Measurements from ENCODE around the gene INAVA. TPM values are rescaled to one million over a fixed set of nuclear protein-coding genes. Genes with fewer than 3 reads are reported as not detected.

The INAVA gene
- total and polyA plus RNA-seq, 10 of the 15 experiments (the other 5 are each of a cell fraction or from before 2014, with no cell fraction given) = 3.6 to 15.4 (median 9.5) TPM

DNA sequence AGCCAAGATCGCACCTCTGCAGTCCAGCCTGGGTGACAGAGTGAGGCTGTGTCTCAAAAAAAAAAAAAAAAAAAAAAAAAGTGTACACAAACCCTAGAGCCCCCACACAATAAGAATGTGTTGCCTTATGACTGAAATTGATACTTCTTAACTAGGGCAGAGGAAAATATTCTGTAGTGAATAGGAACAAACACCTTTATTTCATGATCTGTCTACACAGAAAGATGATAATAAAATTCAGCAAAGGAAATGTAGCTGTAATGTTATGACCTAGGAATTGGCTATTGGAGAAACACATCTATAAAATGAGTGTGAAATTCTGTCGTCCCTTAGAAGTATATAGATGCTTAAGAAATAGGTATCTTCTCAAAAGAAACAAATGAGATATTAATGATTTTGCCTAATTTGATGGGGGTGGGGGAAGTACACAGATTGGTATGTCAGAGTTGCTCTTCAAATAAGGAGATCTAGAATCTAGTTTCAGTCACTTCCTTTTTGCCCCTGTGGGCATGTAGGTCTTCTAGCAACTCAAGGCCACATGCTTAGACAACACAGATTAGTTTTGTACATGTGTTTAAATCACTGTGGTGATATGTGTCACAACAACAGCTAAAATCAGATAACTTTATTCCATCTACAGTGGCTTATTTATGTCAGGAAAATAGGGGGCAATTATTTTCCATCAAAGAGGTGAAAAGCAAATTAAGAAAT lies 32.6 kb upstream of the INAVA start:
- in situ Hi-C loops (cut with MboI) = no loop called here
- BruUV-seq (replicated peaks) = TSS peak; percentile 43
- ATAC-seq (peak; percentile 70), DNase-seq (ENCODE audit: low read depth, low spot score) (no peak), FAIRE-seq (no peak)
- Histone ChIP-seq H3K27me3 (replicated peaks in 1 of 2; ENCODE audit: control insufficient read depth in 2 of 2, insufficient read depth in 2 of 2, low read length in 1 of 2) (no peaks in the 10 kb centered on the region), H4K20me1 (ENCODE audit: control insufficient read depth, insufficient read depth) (no peaks in the 10 kb centered on the region), H3K4me3 (no peak overlapping the region), H3K9me3 (replicated peaks; ENCODE audit: control insufficient read depth, insufficient read depth, low read length) (no peaks in the 10 kb centered on the region), H3K36me3 (ENCODE audit: control insufficient read depth in 2 of 2, insufficient read depth in 2 of 2, low read length in 1 of 2) (0 out of 4 replicates have a peak, but pooled peaks cover 0 to 4% of the 10 kb centered on the region in 2 experiments), H3K27ac (ENCODE audit: control insufficient read depth, insufficient read depth) (peak overlapping the region; percentile 76), H2AFZ (ENCODE audit: control insufficient read depth, low read depth, low read length) (no peak overlapping the region), H3K79me2 (ENCODE audit: control insufficient read depth, insufficient read depth, low read length) (no peaks in the 10 kb centered on the region), H3K9ac (ENCODE audit: control insufficient read depth, insufficient read depth, low read length) (peak overlapping the region; percentile 39; the same call in 1 of the 2 replicates), H3K4me2 (ENCODE audit: control insufficient read depth, insufficient read depth) (peak overlapping the region; percentile 56; the same call in 1 of the 2 replicates), H3K4me1 (ENCODE audit: control insufficient read depth, insufficient read depth, low read length) (peaks cover 39% of the 10 kb centered on the region)
- intact Hi-C loops (cut with micrococcal nuclease; ENCODE audit: unreplicated experiment) = loop anchor here (1.0 kb wide), 2 partner anchors 13 to 16 kb away; no protein-coding TSS in a partner anchor
- ChIA-PET CTCF (interaction anchor here (1.0 to 7.7 kb wide), 9 partner anchors 15 to 303 kb away, joined by 3 to 73 read pairs (median 4); no protein-coding TSS in a partner anchor), POLR2A (interaction anchor here (0.7 to 1.6 kb wide), 9 partner anchors 16 to 174 kb away, joined by 3 to 12 read pairs (median 5); no protein-coding TSS in a partner anchor), SMC1A (ENCODE audit: uncharacterized antibody, unreplicated experiment) (interaction anchor here (0.6 to 16.6 kb wide), 15 partner anchors 10 to 235 kb away, joined by 3 to 208 read pairs (median 6); no protein-coding TSS in a partner anchor), RAD21 (ENCODE audit: unreplicated experiment) (interaction anchor here (0.7 to 7.2 kb wide), 10 partner anchors 17 to 534 kb away, joined by 3 to 125 read pairs (median 5); partner anchors contain the start of gene KIF14)
- WGBS (ENCODE audit: insufficient coverage, insufficient replicate concordance, low lambda C conversion rate, missing lambda C conversion rate) = 2% methylated on average over 2 of the region's 2 CpGs
- TF ChIP-seq EGR1 (IDR thresholded peaks at IDR 0.05; ENCODE audit: borderline replicate concordance in 1 of 2, low read depth in 2 of 2, low read length in 2 of 2) (no peak), ZNF384 (IDR thresholded peaks at IDR 0.05; ENCODE audit: borderline replicate concordance, low read depth, low read length) (peak; percentile 96), NR2F1 (conservative IDR thresholded peaks at IDR 0.05) (0 out of 2 replicates have a peak, but pooled peaks have one; percentile 15), IKZF2 (IDR thresholded peaks at IDR 0.05) (peak in 1 of 2 experiments; percentile 57; a peak in 1 of 4 replicates), TAF1 (IDR thresholded peaks at IDR 0.05; ENCODE audit: borderline replicate concordance, low read depth, low read length) (no peak), BMI1 (IDR thresholded peaks at IDR 0.05; ENCODE audit: borderline replicate concordance) (0 out of 2 replicates have a peak, but pooled peaks have one; percentile 53), ESRRA (IDR thresholded peaks at IDR 0.05; ENCODE audit: low read length) (0 out of 2 replicates have a peak, but pooled peaks have one; percentile 10), RFX5 (IDR thresholded peaks at IDR 0.05; ENCODE audit: low read depth, low read length) (no peak), ELK1 (IDR thresholded peaks at IDR 0.05; ENCODE audit: low read depth, low read length) (no peak), E2F8 (IDR thresholded peaks at IDR 0.05; ENCODE audit: low read depth, partially characterized antibody) (no peak), SPI1 (IDR thresholded peaks at IDR 0.05; ENCODE audit: borderline replicate concordance, insufficient read depth, low read depth, low read length) (peak; percentile 69)
- TF ChIP-seq, protein P1, sequence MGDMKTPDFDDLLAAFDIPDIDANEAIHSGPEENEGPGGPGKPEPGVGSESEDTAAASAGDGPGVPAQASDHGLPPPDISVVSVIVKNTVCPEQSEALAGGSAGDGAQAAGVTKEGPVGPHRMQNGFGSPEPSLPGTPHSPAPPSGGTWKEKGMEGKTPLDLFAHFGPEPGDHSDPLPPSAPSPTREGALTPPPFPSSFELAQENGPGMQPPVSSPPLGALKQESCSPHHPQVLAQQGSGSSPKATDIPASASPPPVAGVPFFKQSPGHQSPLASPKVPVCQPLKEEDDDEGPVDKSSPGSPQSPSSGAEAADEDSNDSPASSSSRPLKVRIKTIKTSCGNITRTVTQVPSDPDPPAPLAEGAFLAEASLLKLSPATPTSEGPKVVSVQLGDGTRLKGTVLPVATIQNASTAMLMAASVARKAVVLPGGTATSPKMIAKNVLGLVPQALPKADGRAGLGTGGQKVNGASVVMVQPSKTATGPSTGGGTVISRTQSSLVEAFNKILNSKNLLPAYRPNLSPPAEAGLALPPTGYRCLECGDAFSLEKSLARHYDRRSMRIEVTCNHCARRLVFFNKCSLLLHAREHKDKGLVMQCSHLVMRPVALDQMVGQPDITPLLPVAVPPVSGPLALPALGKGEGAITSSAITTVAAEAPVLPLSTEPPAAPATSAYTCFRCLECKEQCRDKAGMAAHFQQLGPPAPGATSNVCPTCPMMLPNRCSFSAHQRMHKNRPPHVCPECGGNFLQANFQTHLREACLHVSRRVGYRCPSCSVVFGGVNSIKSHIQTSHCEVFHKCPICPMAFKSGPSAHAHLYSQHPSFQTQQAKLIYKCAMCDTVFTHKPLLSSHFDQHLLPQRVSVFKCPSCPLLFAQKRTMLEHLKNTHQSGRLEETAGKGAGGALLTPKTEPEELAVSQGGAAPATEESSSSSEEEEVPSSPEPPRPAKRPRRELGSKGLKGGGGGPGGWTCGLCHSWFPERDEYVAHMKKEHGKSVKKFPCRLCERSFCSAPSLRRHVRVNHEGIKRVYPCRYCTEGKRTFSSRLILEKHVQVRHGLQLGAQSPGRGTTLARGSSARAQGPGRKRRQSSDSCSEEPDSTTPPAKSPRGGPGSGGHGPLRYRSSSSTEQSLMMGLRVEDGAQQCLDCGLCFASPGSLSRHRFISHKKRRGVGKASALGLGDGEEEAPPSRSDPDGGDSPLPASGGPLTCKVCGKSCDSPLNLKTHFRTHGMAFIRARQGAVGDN (IDR thresholded peaks at IDR 0.05) = peak; percentile 96

Data from GM12878 (cell line).